AG04450 (cell line): ENCODE results near the gene PTPN1. TPM values are rescaled to one million over a fixed set of nuclear protein-coding genes. Genes with fewer than 3 reads are reported as not detected.

Experiments
- CTCF ChIA-PET: fragments of 300-600, 350-600 bp; formaldehyde crosslinking; extraction: SDS; loops from one replicate; lab custom pipeline; 2022; ENCODE audit warnings: antibody characterized with exemption, inconsistent platforms; lab: Charles Lee
- POLR2A ChIA-PET: fragments of 350-600 bp; formaldehyde crosslinking; extraction: SDS; loops from one replicate; lab custom pipeline; 2021; ENCODE audit warnings: antibody characterized with exemption, inconsistent platforms; lab: Yijun Ruan, JAX
- DNase-seq: peaks from one replicate; pipeline ENCODE4 v3.0.0-alpha.2; 2011; ENCODE audit warnings: low read depth, low spot score
- H3K27ac ChIP-seq: one replicate; pipeline ENCODE4 v1.5.1; 2012; ENCODE audit warnings: low read depth, low read length, control low read depth
- H3K27me3 ChIP-seq: one replicate; pipeline ENCODE4 v1.6.0; 2012; ENCODE audit warnings: low read length; ENCODE audit not compliant: control insufficient read depth, insufficient read depth
- H3K4me3 ChIP-seq: 2 replicates; pipeline ENCODE4 v1.5.1; 2011; ENCODE audit warnings: mild to moderate bottlenecking, low read depth, low read length, control low read depth
- H3K9me3 ChIP-seq: 2 replicates; pipeline ENCODE4 v1.5.1; 2012; ENCODE audit warnings: low read length; ENCODE audit not compliant: control insufficient read depth, insufficient read depth
- CTCF ChIP-seq: IDR thresholded peaks from 2 replicates; pipeline ENCODE4 v1.5.1; 2011; ENCODE audit warnings: low read depth, low read length, control low read depth, inconsistent platforms
- polyA plus RNA-seq: library from polyadenylated mRNA; depleted of rRNA; stranded (reverse); fragments of >200 nt; gene quantifications from 2 replicates; pipeline ENCODE4 v1.2.3, GENCODE V29; 2011

The PTPN1 gene
- polyA plus RNA-seq, 1 experiment: 54.7 TPM

- H3K27ac ChIP-seq: no peak overlapping the region
- no peak for TF ChIP-seq CTCF
- ChIA-PET CTCF (no interaction called here), POLR2A (no interaction called here)
- H3K4me3 ChIP-seq: no peak overlapping the region
- H3K9me3 ChIP-seq: no peaks in the 10 kb centered on the region; the same call in 1 of the 2 replicates
- no peaks in the 10 kb centered on the region for H3K27me3 ChIP-seq
- no peak for DNase-seq
Observed at GRCh38 chr20:50610212-50610718, 100.1 kb downstream of the PTPN1 start.

GRCh38 chr20:50611128-50611810 lies 101.1 kb downstream of the PTPN1 start:
- H3K9me3 ChIP-seq: no peaks in the 10 kb centered on the region; the same call in 1 of the 2 replicates
- DNase-seq: no peak

GRCh38 chr20:50613438-50614169 lies 103.4 kb downstream of the PTPN1 start:
- no peaks in the 10 kb centered on the region; the same call in 1 of the 2 replicates for H3K9me3 ChIP-seq
- H3K27me3 ChIP-seq: no peaks in the 10 kb centered on the region
- no peak overlapping the region for H3K27ac ChIP-seq
- TF ChIP-seq CTCF: no peak
- ChIA-PET CTCF (no interaction called here), POLR2A (no interaction called here)
- DNase-seq: no peak
- H3K4me3 ChIP-seq: no peak overlapping the region

More at GRCh38 chr20:50611128-50611810, 101.1 kb downstream of the PTPN1 start:
- no peak overlapping the region for H3K4me3 ChIP-seq
- no peaks in the 10 kb centered on the region for H3K27me3 ChIP-seq
- ChIA-PET CTCF (interaction anchor here (1.0 kb wide), 1 partner anchor 138 kb away, joined by 3 read pairs; no protein-coding TSS in a partner anchor), POLR2A (interaction anchor here (0.7 kb wide), 1 partner anchor 34 kb away, joined by 7 read pairs; no protein-coding TSS in a partner anchor)
- no peak overlapping the region for H3K27ac ChIP-seq
- TF ChIP-seq CTCF: no peak

- no peak for TF ChIP-seq CTCF
- no peaks in the 10 kb centered on the region for H3K27me3 ChIP-seq
- DNase-seq: no peak
- H3K4me3 ChIP-seq: no peak overlapping the region
- no peaks in the 10 kb centered on the region for H3K9me3 ChIP-seq
- H3K27ac ChIP-seq: no peak overlapping the region
- POLR2A ChIA-PET: no interaction called here
- CTCF ChIA-PET: no interaction called here
Observed at GRCh38 chr20:50615407-50615806, 105.2 kb downstream of the PTPN1 start.

- ChIA-PET POLR2A (no interaction called here), CTCF (interaction anchor here (0.7 kb wide), 1 partner anchor 19 kb away, joined by 5 read pairs; no protein-coding TSS in a partner anchor)
- peaks cover 13% of the 10 kb centered on the region for H3K9me3 ChIP-seq
- H3K27me3 ChIP-seq: no peaks in the 10 kb centered on the region
- no peak for DNase-seq
- H3K27ac ChIP-seq: no peak overlapping the region
- H3K4me3 ChIP-seq: no peak overlapping the region
- TF ChIP-seq CTCF: no peak
Observed at GRCh38 chr20:50617022-50617421, 106.8 kb downstream of the PTPN1 start.
